Neural progenitor cell (in vitro differentiated cells): Measurements from ENCODE around the gene EDNRB. TPM values are rescaled to one million over a fixed set of nuclear protein-coding genes. Genes with fewer than 3 reads are reported as not detected.

Experiments used
- DNase-seq: peaks from one replicate; pipeline ENCODE4 v3.0.0-alpha.2; 2016; ENCODE audit warnings: low spot score
- H2AFZ ChIP-seq: fragments of 200-600 bp; sonication (generic); replicated peaks from 2 replicates; pipeline ENCODE4 v1.6.1; 2016; ENCODE audit warnings: antibody characterized with exemption
- H3F3A ChIP-seq: fragments of 200-600 bp; sonication (generic); 2 replicates; pipeline ENCODE4 v1.6.1; 2016; ENCODE audit warnings: antibody characterized with exemption, low read depth
- H3K27ac ChIP-seq: fragments of 200-600 bp; sonication (generic); 2 replicates; pipeline ENCODE4 v1.5.1; 2016; ENCODE audit warnings: mild to moderate bottlenecking
- H3K27me3 ChIP-seq: fragments of 200-600 bp; sonication (generic); 2 replicates; pipeline ENCODE4 v1.6.1; 2016; ENCODE audit warnings: mild to moderate bottlenecking, moderate library complexity
- H3K36me3 ChIP-seq: fragments of 200-600 bp; sonication (generic); 2 replicates; pipeline ENCODE4 v1.5.1; 2016
- H3K4me1 ChIP-seq: fragments of 200-600 bp; sonication (generic); 2 replicates; pipeline ENCODE4 v1.6.1; 2016; ENCODE audit warnings: mixed run types
- H3K4me2 ChIP-seq: fragments of 200-600 bp; sonication (generic); 2 replicates; pipeline ENCODE4 v1.6.1; 2016
- H3K4me3 ChIP-seq: fragments of 200-600 bp; sonication (generic); 2 replicates; pipeline ENCODE4 v1.5.1; 2016
- H3K79me2 ChIP-seq: fragments of 200-600 bp; sonication (generic); 2 replicates; pipeline ENCODE4 v1.6.1; 2016; ENCODE audit warnings: low read depth
- H3K9ac ChIP-seq: fragments of 200-600 bp; sonication (generic); 2 replicates; pipeline ENCODE4 v1.6.1; 2016
- H3K9me3 ChIP-seq: fragments of 200-600 bp; sonication (generic); 2 replicates; pipeline ENCODE4 v1.5.1; 2016; ENCODE audit warnings: low read depth
- H4K20me1 ChIP-seq: fragments of 200-600 bp; sonication (generic); 2 replicates; pipeline ENCODE4 v1.6.1; 2016; ENCODE audit warnings: low read depth
- H3K27ac Mint-ChIP-seq: 3 replicates; pipeline ENCODE4 v1.8.0; 2021; ENCODE audit warnings: mixed read lengths
- H3K27me3 Mint-ChIP-seq: 2 replicates; pipeline ENCODE4 v1.8.0; 2022; ENCODE audit warnings: low read depth, mild to moderate bottlenecking, inconsistent platforms, moderate library complexity, mixed read lengths; ENCODE audit not compliant: insufficient read depth
- H3K36me3 Mint-ChIP-seq: 3 replicates; pipeline ENCODE4 v1.8.0; 2021; ENCODE audit warnings: mixed read lengths
- H3K4me1 Mint-ChIP-seq: 3 replicates; pipeline ENCODE4 v1.8.0; 2021; ENCODE audit warnings: mixed read lengths
- H3K4me3 Mint-ChIP-seq: 3 replicates; pipeline ENCODE4 v1.8.0; 2021; ENCODE audit warnings: mild to moderate bottlenecking, moderate library complexity, mixed read lengths
- H3K9me3 Mint-ChIP-seq: 3 replicates; pipeline ENCODE4 v1.8.0; 2020; ENCODE audit warnings: mixed read lengths
- CTCF ChIP-seq: fragments of 200-600 bp; sonication (generic); IDR thresholded peaks from 2 replicates; pipeline ENCODE4 v1.5.1; 2017; ENCODE audit warnings: antibody characterized with exemption, mild to moderate bottlenecking
- EZH2 ChIP-seq: fragments of 200-600 bp; sonication (generic); IDR thresholded peaks from 2 replicates; pipeline ENCODE4 v1.6.1; 2017; ENCODE audit warnings: antibody characterized with exemption, mild to moderate bottlenecking, moderate library complexity
- EZH2phosphoT487 ChIP-seq: fragments of 200-600 bp; sonication (generic); IDR thresholded peaks from 2 replicates; pipeline ENCODE4 v1.6.1; 2017; ENCODE audit warnings: antibody characterized with exemption
- total RNA-seq: library from RNA; depleted of rRNA; stranded (reverse); fragments of >200 nt; gene quantifications from 2 replicates; pipeline ENCODE4 v1.2.3, GENCODE V29; 2015; ENCODE audit warnings: low replicate concordance

EDNRB gene
- total RNA-seq, 1 donor from 2014 or later, result 2.2 TPM

- Histone ChIP-seq H3K9me3 (no peaks in the 10 kb centered on the region), H3K4me3 (no peak overlapping the region), H3K4me1 (peaks cover 3% of the 10 kb centered on the region), H3K79me2 (no peaks in the 10 kb centered on the region), H2AFZ (no peak overlapping the region), H3F3A (no peaks in the 10 kb centered on the region), H3K9ac (no peak overlapping the region), H3K4me2 (no peak overlapping the region), H3K27me3 (no peaks in the 10 kb centered on the region), H3K27ac (no peak overlapping the region), H4K20me1 (no peaks in the 10 kb centered on the region), H3K36me3 (no peaks in the 10 kb centered on the region)
- H3K36me3 Mint-ChIP-seq, result no peaks in the 10 kb centered on the region
- TF ChIP-seq EZH2 (no peak), CTCF (no peak), EZH2phosphoT487 (no peak)
- DNase-seq, result no peak
- peak overlapping the region; percentile 44 for H3K27ac Mint-ChIP-seq
- no peaks in the 10 kb centered on the region for H3K27me3 Mint-ChIP-seq
- H3K4me3 Mint-ChIP-seq, result no peak overlapping the region
- H3K4me1 Mint-ChIP-seq, result peaks cover 19% of the 10 kb centered on the region
- peaks cover 2% of the 10 kb centered on the region for H3K9me3 Mint-ChIP-seq
These were observed 21.7 kb downstream of the EDNRB start for GRCh38 chr13:77896977-77897376.

- Histone ChIP-seq H3K9ac (no peak overlapping the region), H3F3A (no peaks in the 10 kb centered on the region), H3K4me1 (peaks cover 3% of the 10 kb centered on the region), H4K20me1 (no peaks in the 10 kb centered on the region), H3K9me3 (no peaks in the 10 kb centered on the region), H3K36me3 (no peaks in the 10 kb centered on the region), H3K79me2 (no peaks in the 10 kb centered on the region), H3K27me3 (no peaks in the 10 kb centered on the region), H2AFZ (peak overlapping the region; percentile 63), H3K4me3 (no peak overlapping the region), H3K27ac (no peak overlapping the region), H3K4me2 (no peak overlapping the region)
- Mint-ChIP-seq H3K4me3 (no peak overlapping the region), H3K27me3 (no peaks in the 10 kb centered on the region), H3K9me3 (peaks cover 2% of the 10 kb centered on the region), H3K36me3 (no peaks in the 10 kb centered on the region), H3K4me1 (peaks cover 19% of the 10 kb centered on the region), H3K27ac (no peak overlapping the region)
- no peak for TF ChIP-seq EZH2
- TF ChIP-seq EZH2phosphoT487, result no peak
- TF ChIP-seq CTCF, result no peak
- DNase-seq, result no peak
These were observed 22.1 kb downstream of the EDNRB start for GRCh38 chr13:77896536-77896935.

GRCh38 chr13:77894743-77895142 is 23.9 kb downstream of the EDNRB start:
- H3K36me3 Mint-ChIP-seq, result no peaks in the 10 kb centered on the region
- peaks cover 19% of the 10 kb centered on the region for H3K4me1 Mint-ChIP-seq
- no peak overlapping the region for H3K27ac ChIP-seq
- no peak overlapping the region for H3K4me2 ChIP-seq
- no peaks in the 10 kb centered on the region for H3K9me3 ChIP-seq
- no peak overlapping the region for H3K4me3 Mint-ChIP-seq
- TF ChIP-seq CTCF (no peak), EZH2phosphoT487 (no peak), EZH2 (no peak)
- H3K9me3 Mint-ChIP-seq, result peaks cover 6% of the 10 kb centered on the region
- no peaks in the 10 kb centered on the region for H3K79me2 ChIP-seq
- no peak overlapping the region for H3K9ac ChIP-seq
- DNase-seq, result no peak
- H3K4me3 ChIP-seq, result no peak overlapping the region
- H3K27ac Mint-ChIP-seq, result no peak overlapping the region
- H3K36me3 ChIP-seq, result no peaks in the 10 kb centered on the region
- H3K4me1 ChIP-seq, result peaks cover 3% of the 10 kb centered on the region
- no peaks in the 10 kb centered on the region for H3K27me3 ChIP-seq
- peaks cover 4% of the 10 kb centered on the region for H3K27me3 Mint-ChIP-seq
- no peaks in the 10 kb centered on the region for H3F3A ChIP-seq
- no peaks in the 10 kb centered on the region for H4K20me1 ChIP-seq
- H2AFZ ChIP-seq, result no peak overlapping the region
